HG03439 (cell line): Measurements from ENCODE around the gene FICD.
"Not testable (repeated sequence)": the region's sequence is repeated elsewhere in the genome, so short reads cannot be mapped to it uniquely, and the experiment has no call there.

Experiments used
- ATAC-seq: cut with Tn5 transposase; IDR thresholded peaks from one replicate; pipeline ENCODE4 v1.9.1; 2021; ENCODE audit warnings: mild to moderate bottlenecking, moderate library complexity; ENCODE audit not compliant: unreplicated experiment

FICD gene

DNA sequence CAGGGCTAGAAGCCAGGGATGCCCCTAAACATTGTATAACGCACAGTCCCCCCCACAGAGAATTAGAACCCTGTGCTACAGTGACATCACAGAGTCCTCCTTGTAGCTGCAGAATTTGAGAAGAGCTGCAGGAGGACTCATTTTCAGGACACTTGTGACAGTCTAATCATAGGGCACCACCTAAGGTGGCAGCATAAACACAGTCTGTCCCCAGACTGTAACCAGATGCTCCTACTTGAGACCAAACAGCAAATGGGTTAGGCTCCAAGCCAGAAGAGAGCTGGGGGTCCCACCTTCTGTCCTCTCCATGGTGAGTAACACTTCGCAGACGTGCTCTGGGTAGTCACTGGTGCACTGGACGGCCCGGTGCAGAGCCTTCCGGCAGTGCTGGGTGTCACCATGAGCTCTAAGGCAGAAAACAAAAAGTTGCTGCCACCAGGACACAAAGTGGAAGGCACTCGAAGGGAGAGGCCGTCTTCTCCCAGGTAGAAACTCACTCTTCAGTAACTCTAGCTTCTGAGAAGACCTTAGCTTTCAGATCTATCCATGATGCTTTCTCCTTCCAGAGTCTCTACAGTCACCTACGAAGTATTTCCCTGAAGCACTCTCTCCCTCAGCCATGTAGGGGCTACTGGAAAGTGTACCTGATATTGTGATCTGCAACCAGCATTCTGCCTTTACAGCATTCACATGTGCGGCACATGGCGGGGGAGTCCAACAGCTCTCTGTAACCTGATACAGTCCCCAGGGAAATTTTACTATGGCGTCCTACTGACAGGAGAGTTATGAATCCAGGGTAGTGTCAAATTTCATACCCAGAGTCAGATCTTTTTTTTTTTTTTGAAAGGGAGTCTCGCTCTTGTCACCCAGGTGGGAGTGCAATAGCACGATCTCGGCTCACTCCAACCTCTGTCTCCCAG is 17.1 kb downstream of the FICD start:
- no peak for ATAC-seq

DNA sequence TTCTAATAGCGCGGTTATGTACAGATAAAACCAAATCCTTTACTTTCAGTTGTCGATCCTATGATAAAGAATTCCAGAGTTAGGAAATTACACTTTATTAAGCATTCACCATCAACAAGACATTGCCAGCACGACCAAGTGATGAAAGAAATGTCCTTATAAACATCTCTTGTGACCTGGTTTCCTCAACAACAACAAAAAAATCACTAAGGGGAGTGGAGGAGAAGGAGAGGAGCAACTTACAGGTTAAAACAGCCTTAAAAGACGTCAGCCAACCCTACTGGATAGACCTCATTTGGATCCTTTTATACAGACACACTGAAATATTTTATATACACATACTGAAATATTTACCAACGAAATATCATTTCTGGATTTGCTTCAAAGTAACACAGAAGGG is 23.1 kb downstream of the FICD start:
- ATAC-seq: no peak

DNA sequence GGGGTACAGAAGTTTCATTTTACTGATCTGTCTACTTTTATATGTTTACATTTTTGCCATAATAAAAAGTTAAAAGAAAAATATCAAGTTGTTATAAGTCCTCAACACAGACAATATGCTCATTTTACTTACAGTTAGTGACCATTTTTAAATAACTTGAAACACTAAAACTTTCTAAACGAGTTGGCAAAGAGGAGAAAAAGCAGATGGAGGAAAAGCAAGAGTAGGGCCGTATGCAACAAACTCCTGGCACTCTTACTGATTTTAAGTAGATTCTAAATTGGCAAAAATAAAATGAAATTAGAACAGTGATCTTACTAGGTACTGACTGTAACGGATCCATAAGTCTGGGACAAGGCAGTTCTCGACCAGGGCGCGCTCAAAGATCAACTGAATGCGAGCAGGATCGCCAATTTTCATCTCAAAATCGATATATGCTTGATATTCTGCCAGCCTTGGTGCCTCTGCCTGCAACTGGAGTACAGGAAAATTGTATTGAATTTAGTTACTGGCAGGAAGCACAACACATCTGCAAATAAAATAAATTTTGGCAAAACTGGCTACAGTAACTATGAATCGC is 23.6 kb downstream of the FICD start:
- ATAC-seq: no peak

DNA sequence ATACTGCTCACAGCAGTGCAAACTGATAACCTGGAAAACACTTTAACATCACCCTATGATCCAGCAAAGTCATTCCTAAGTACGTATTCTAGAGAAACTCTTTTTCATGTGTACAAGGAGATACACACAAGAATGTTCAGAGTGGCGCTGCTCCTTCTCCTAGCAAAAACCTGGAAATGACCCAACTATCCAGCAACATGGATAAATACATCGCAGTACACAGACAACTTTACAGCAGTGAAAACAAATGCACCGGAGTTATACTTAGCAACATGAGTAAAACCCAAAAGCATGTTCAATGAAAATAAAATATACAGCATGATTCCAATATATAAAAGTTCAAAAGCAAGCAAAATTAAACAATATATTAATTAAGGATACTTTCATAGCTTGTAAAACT is 27.2 kb downstream of the FICD start:
- ATAC-seq: no peak

DNA sequence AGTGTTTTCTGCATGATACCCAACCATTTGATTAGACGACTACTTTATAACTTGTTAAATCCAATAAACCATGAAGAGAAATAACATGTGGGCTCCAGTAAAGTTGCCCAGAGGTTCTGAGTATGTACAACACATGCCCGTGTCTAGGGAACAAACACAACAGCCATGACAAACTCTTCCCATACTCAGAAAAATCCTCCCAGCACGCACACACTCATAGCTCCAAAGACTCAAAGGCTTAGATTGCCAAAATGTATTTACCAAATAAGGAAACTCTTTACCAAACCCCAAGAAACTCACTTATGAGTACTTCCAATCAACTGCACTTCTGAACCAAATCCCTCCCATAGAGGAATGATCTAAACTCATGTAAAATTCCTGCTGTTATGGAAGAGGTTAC is 28.6 kb downstream of the FICD start:
- no peak for ATAC-seq

DNA sequence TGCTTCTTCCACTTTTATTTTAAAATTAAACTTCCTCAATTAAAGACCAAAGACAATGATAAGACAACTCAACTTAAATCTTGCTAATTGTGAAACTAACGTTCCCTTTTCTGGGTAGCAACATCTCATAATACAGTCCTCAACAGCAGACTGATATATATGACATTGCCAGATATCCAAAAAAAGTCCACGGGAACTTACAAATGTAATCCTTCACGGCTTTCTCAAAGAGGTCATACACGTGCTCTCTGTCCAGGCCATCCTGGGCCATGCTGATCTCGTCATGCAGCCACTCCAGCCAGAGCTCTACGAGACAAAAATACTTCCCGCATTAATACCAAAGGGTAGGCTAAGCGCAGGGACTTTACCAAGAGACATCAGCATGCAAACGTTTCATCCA is 32.6 kb downstream of the FICD start:
- ATAC-seq: no peak

DNA sequence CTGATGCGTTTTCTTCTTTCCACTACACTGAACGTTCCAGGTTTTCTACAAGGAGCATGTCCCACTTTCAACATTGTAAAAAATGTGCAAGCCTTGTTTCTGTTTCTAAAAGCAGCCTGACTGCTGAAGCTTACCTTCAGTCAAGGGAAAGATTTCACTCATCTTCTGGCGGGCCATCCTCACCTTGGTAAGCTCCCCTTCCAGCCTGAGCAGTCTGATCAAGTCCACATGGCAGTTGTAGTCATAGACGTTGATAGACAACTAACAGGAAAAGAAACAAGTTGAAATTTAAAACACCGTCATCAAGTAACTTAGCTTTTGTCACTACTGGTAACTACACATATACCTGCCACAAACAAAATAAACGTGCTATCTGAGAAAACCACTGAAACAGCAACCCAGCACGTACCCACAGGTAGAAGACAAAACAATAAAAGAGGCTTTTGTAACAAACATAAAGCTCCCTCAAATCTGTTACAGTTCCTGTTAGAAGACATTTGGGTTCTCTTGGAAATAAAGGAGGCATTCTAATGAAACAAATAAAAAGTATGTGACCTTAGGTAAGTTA is 34.0 kb downstream of the FICD start:
- ATAC-seq: no peak

DNA sequence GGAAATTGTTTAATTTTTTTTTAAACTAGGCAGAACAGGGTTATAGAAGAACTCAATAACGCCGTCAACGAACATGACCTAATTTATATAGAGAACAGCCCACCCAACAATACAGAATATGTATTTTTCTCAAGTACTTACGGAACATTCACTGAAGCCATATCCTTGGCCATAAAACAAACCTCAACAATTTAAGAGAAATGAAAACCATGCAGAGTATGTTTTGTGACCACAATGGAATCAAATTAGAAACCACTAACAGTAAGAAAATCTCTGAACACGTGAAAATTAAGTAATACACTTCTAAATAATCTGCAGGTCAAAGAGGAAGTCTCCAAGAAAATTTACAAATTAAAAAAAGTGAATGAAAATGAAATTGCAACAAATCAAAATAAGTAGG is 36.5 kb downstream of the FICD start:
- no peak for ATAC-seq

DNA sequence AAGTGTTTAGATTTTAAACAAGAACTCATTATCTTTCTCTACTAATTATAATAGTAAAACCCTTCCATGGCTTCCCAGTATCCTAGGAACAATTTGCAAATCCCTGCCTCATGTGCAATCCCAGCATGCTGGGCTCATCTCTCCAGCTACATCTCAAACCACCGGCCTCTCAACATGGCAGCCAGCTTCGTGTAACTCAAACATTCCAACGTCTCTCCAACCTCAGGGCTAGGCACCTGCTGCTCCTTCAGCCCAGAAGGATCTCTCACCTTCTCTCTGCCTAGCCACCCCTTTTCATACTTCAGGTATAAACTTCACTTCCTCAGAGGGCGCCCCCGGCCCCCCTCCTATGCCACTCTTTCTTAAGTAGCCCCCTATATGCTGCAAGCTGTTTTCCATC is 38.7 kb downstream of the FICD start:
- ATAC-seq: no peak

DNA sequence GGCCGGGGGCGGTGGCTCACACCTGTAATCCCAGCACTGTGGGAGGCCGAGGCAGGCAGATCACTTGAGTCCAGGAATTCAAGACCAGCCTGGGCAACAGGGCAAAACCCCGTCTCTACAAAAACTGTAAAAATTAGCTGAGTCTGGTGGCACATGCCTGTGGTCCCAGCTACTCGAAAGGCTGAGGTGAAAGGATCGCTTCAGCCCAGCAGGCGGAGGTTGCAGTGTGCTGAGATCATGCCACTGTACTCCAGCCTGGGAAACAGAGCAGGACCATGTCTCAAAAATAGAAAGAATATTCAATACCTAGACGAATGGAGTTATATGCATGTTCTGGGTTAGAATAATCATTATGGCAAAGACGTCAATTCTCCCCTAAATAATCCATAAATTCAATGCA is 40.3 kb downstream of the FICD start:
- not testable (repeated sequence) for ATAC-seq

DNA sequence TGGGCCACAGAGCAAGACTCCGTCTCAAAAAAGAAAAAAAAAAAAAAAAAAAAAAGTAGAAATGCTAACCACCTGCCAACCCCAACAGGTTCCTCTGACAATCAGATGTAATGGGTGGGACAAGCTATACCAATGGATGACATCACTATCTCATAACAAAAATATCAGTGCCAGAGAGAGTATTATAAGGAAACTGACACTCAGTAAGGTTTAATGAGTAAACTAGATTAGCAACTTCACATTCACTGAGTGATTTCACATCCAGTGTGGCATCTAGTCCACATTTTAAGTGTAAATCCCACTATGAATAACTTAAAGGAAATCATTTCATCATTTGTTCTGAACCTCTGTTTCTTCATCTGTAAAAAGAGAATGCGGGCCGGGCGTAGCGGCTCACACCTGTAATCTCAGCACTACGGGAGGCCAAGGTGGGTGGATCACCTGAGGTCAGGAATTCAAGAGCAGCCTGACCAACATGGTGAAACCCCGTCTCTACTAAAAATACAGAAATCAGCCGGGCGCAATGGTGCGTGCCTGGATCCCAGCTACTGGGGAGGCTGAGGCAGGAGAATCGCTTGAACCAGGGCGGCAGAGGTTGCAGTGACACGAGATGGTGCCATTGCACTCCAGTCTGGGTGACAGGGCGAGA is 44.1 kb downstream of the FICD start:
- ATAC-seq: no peak

DNA sequence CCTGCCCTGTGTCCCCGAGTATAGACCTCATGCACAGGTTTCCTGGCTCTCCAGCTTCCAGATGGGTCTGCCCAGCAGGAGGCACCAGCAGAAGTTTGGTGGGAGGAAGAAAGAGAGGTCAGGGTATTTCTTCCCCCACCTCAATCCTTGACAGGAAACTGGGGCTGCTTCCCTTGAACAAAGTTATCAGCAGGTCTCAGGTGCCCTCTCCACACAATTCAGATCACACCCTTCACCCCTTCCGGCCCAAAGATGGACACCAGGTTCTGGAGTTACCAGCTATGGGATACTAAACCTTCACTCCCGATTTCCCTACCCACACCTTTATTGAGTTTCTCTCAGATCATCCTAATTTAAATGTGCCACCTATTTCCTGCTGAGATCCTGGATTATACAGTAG is 44.7 kb downstream of the FICD start:
- no peak for ATAC-seq

DNA sequence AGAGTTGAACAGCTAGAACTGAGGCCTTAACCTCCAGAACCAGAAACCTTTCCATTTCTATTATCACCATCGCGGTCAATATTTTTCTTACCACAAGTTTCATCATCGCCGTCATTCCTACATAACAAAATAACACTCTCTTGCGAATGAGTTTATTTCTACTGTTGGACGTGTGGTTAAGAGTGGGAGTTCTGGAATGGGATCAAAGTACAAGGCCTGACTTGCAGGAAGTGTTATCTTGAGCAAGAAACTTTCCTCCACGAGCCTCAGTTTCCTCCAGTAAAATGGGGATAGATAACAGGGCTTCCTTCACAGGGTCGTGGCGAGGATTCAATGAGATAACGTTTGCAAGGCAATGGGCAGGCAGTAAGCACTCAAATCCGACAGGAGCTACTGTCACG is 45.2 kb downstream of the FICD start:
- ATAC-seq: no peak

DNA sequence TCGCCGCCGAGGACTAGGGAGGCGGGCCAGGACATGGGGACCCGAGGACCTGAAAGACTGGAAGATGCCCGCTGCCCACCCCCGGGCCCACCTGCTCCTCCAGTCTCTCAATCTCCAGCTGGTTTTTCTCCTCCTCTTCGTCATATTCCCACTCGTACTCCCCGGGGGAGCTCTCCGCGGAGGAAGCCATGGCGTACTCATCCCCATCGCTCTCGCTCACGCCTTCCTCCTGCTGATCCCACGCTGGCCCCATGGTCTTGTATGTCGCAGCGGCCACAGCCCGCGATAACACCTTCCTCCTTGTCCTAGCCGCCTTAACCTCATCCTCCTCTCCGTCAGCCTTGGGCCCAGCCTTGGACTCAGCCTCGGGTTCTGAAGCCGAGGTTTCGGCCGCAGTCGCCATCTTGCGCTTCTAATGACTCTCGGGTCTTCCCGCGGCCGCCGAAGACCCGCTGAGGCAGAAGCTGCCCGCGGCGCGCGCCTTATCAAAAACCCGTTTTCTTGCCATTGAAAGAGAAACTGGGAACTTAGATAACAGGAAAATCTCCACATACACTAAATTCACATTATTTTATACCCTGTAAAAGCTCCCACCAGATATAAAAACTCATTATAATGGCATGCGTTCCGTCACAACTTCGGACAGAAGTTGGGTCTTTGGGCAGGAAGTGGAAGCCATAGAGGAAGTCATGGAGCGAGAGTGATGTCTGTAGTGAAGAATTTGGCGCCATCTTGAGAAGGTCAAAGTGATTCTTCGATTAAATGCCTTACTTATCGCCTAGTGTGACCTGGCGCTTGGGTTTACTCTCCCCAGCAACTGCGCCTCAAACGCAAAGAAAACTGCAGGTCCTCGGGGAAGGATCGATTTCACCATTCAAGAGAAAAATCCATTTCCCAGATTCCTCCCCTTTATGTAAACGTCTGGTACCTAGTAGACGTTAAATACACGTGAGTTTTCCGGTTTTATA is 46.0 kb downstream of the FICD start, which contains the start of gene SART3:
Gene SART3, minus strand, starts transcription at position 422 of the 968 bp plus-strand sequence. Its CDS starts 19 bp downstream, at position 403.
- ATAC-seq: peak; percentile 44

DNA sequence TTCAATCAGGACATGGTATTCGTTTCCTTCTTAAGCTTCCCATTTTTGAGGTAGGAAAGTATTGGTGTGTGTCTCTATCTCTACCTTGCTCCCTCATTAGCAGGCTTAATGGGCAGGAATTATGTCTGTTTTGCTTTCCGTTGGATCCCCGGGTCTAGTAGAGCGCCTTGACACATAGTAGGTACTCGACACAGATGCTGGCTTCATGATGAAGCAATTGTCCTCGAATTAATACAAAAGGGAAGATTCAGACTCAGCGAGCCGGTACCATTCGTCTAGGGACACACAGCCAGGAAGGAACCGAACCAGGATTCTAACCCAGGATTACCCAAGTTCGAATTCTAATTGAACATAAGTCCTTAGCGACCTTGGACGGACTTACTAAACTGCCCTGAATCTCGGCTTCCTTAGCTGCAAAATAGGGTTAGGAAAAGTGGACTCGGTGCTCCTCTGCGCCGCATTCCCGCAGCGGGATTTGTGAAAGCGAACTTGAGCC is 46.8 kb downstream of the FICD start:
- no peak for ATAC-seq

DNA sequence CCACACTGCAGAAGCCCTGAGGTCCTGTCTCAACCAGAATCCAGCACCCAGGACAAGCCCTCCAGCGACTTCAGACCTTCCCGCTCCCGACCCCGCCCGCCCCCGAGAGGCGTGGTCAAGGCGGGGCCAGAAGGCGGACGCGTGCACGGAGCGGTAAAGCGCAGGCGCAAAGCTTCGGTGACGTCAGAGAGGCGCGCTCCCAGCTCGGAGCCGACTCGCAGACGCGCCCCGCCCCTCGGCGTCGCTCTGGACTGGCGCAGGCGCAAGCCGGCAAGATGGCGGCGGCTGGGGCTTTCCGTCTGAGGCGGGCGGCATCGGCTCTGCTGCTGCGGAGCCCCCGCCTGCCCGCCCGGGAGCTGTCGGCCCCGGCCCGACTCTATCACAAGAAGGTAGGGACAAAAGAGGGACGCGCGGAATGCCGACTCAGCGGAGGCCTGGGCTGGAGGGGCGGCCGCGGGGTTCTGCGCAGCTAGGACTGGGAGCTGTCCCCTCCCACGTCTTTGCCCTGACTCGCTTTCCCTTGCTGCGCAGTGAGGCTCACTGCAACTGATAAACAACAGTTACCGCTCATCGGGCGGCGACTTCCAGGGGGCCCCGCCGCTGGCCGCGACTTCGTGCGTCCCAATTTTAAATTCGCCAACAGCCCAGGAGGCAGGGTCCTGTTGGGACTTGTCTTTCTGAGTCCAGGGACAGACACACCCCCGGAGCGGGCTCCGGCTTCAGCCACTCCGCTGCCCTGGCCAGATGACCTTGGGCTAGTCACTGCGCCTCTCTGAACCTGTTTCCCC is 47.5 kb downstream of the FICD start, which contains the start of gene ISCU:
Gene ISCU, plus strand, starts transcription at position 249 of the 788 bp plus-strand sequence. Its CDS starts 27 bp downstream, at position 276.
- peak; percentile 51 for ATAC-seq

DNA sequence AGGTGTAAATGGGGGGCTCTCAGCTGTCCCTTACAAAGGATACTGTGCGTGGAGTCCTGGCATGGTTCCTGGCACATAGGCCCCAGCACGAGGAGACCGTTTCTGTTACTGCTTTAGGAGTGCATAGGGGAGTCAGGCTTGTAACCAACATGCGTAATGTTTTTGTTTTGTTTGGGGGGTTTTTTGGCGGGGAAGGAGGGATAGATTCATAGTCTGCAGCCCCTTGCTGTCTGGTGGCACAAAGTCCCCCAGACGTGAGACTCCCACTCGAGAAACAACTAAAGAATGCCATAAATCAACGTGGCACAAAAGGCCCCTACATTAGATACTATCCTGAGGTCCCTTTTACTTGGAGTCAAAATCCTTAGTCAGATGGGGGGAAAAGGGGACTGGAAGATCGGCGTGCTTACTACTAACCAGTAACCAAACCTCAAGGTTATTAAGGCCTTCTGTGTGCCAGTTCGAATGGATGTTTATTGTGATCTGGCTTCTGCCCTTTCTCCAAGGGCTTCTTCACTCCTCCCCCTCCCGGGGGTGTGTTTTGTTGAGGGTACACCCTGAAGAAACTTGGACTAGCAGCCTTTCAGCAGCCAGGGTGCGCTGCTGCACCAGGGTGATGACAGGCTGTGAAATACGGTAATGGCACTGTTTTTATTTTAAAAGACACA is 48.2 kb downstream of the FICD start:
- ATAC-seq: peak; percentile 33

DNA sequence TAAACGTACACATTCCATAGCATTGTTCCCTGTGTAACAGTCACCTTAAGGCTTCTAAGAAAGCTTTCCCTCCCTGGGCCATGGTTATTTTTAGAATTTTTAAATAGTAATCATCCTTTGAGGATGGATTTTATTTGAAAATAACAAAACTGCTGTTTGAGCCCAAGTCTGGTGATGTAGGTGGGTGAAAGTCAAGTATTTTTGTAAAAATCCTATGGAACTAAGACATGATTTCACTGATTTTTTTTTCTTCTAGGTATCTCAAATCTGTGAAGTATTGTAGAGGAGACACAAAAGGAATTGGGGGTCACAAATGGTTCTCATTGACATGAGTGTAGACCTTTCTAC is 48.7 kb downstream of the FICD start:
- ATAC-seq: no peak

DNA sequence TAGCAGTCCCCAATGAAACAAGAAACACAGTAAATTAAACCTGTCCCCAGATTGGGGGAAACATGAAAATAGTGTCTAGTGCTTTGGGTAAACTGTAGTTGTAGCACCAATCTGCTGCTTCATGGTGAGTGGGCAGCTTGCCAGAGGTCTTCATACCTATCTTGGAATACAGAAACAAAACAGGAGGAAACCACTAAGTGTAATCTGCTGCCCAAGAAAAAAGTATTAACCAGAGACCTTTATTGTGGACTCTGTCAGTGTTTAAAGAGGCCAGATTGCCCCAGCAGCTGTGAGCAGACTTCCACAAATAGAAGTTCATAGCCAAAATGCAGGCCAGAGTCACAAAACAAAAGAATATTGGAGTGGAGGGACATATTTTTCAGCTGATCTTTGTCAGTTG is 49.6 kb downstream of the FICD start:
- ATAC-seq: no peak
